Activated CD4-positive, alpha-beta memory T cell treated with anti-CD3 and anti-CD28 coated beads, Interleukin-2, amount 10 ng/mL, durations not matched to agents 7 days and 5 days (primary cell): ENCODE results near the gene SIX5. TPM values are rescaled to one million over a fixed set of nuclear protein-coding genes. Genes with fewer than 3 reads are reported as not detected.
A peak's percentile ranks its signal among the peaks of the same experiment; 100 is the strongest.

Source experiments
- CTCF ChIA-PET: fragments of 350-600 bp; sonication (Branson Sonifier 250); formaldehyde crosslinking; loops from one replicate; lab custom pipeline; 2021; ENCODE audit warnings: antibody characterized with exemption, inconsistent platforms; lab: Charles Lee
- POLR2A ChIA-PET: fragments of 350-600 bp; sonication (Branson Sonifier 250); formaldehyde crosslinking; loops from one replicate; lab custom pipeline; 2021; ENCODE audit warnings: antibody characterized with exemption; lab: Charles Lee
- DNase-seq: peaks from one replicate; pipeline ENCODE4 v3.0.0-alpha.2; 2020
- H3K27ac Mint-ChIP-seq: one replicate; pipeline ENCODE4 v1.8.0; 2021; ENCODE audit warnings: mild to moderate bottlenecking, mixed read lengths
- H3K27me3 Mint-ChIP-seq: one replicate; pipeline ENCODE4 v1.8.0; 2021; ENCODE audit warnings: mixed read lengths
- H3K36me3 Mint-ChIP-seq: one replicate; pipeline ENCODE4 v1.8.0; 2021; ENCODE audit warnings: low read depth, mixed read lengths
- H3K4me1 Mint-ChIP-seq: one replicate; pipeline ENCODE4 v1.8.0; 2021; ENCODE audit warnings: mixed read lengths
- H3K4me3 Mint-ChIP-seq: one replicate; pipeline ENCODE4 v1.8.0; 2021; ENCODE audit warnings: mild to moderate bottlenecking, mixed read lengths
- H3K9me3 Mint-ChIP-seq: one replicate; pipeline ENCODE4 v1.8.0; 2021; ENCODE audit warnings: mixed read lengths
- total RNA-seq, 2 experiments: library from RNA; stranded (reverse); gene quantifications; one replicate each; pipeline ENCODE4 v1.2.3, GENCODE V29; 2021

Gene SIX5
- total RNA-seq, 2 experiments from 2014 or later = 1.6 to 1.7 TPM

DNA sequence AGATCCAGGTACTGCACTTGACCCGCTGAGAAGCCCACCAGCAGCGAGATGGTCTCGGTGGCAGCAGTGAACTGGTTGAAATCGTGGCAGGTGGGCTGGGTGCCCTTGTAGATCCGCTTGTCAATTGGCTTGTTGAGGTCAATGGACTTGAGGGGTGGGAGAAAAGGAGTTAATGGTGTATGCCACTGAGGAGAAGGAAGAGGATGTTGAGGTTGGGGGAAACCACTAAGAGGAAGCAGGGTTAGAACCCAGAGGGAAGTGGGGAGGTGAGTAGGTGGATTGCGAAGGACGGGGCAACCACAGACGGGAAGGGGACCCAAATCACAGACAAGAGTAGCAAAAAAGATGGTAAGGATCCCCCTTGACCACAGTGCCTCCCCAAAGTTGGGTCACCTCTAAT, 21.9 kb upstream of the SIX5 start:
- H3K27me3 Mint-ChIP-seq = peaks cover 41% of the 10 kb centered on the region
- peak overlapping the region; percentile 29 for H3K27ac Mint-ChIP-seq
- H3K4me3 Mint-ChIP-seq = peak overlapping the region; percentile 96
- ChIA-PET POLR2A (interaction anchor here (0.6 to 3.4 kb wide), 4 partner anchors 8 to 203 kb away, joined by 3 to 32 read pairs (median 4); partner anchors contain the start of gene SIX5), CTCF (interaction anchor here (1.2 to 3.7 kb wide), 3 partner anchors 8 to 21 kb away, joined by 8 to 36 read pairs (median 16); partner anchors contain the start of gene SIX5)
- DNase-seq = peak; percentile 73
- no peaks in the 10 kb centered on the region for H3K9me3 Mint-ChIP-seq
- H3K4me1 Mint-ChIP-seq = peaks cover 37% of the 10 kb centered on the region
- peaks cover 56% of the 10 kb centered on the region for H3K36me3 Mint-ChIP-seq

DNA sequence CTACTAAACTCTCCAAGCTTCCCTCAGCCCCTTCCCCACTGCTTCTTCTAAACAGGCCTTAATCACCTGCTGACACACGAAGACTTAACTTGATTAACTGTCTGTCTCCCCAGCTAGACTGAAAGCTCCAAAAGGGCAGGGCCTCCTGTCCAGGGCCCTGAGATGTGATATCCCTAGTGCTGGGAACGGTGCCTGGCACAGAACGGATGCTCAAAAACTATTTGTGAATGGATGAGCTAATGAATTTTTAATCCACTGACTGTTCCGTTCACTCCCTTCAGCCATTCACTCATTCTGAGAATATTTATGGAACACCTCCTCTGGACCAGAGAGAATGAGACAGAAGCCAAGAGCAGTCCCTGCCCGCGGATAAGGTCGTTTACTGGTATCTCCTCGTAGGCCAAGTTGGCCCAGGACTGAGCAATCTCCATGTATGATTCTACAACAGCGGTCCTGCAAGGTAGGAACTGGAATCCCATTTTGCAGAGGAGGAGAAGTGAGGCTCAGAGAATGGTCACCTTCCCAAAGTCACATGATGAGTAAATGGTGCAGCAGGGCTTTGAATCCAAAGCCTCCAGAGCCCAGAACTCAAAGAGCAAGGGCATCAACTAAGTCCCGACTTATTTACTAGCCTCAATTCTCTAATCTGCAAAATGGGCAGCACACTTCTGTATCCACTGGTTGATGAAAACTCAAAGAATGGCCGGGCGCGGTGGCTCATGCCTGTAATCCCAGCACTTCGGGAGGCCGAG, 20.2 kb upstream of the SIX5 start:
- H3K4me1 Mint-ChIP-seq = peaks cover 35% of the 10 kb centered on the region
- H3K9me3 Mint-ChIP-seq = no peaks in the 10 kb centered on the region
- H3K36me3 Mint-ChIP-seq = peaks cover 60% of the 10 kb centered on the region
- CTCF ChIA-PET = interaction anchor here (1.6 to 2.1 kb wide), 2 partner anchors 10 to 20 kb away, joined by 4 to 11 read pairs; partner anchors contain the start of gene SIX5
- POLR2A ChIA-PET = interaction anchor here (1.0 kb wide), 1 partner anchor 16 kb away, joined by 4 read pairs; no protein-coding TSS in a partner anchor
- no peak overlapping the region for H3K4me3 Mint-ChIP-seq
- DNase-seq = no peak
- H3K27ac Mint-ChIP-seq = no peak overlapping the region
- peaks cover 25% of the 10 kb centered on the region for H3K27me3 Mint-ChIP-seq

GRCh38 chr19:45786533-45786894, 17.5 kb upstream of the SIX5 start:
- Mint-ChIP-seq H3K4me3 (no peak overlapping the region), H3K36me3 (peaks cover 58% of the 10 kb centered on the region), H3K27ac (no peak overlapping the region), H3K27me3 (peaks cover 11% of the 10 kb centered on the region), H3K9me3 (no peaks in the 10 kb centered on the region), H3K4me1 (peaks cover 15% of the 10 kb centered on the region)
- DNase-seq = no peak
- ChIA-PET CTCF (no interaction called here), POLR2A (interaction anchor here (1.0 kb wide), 1 partner anchor 27 kb away, joined by 3 read pairs; no protein-coding TSS in a partner anchor)

DNA sequence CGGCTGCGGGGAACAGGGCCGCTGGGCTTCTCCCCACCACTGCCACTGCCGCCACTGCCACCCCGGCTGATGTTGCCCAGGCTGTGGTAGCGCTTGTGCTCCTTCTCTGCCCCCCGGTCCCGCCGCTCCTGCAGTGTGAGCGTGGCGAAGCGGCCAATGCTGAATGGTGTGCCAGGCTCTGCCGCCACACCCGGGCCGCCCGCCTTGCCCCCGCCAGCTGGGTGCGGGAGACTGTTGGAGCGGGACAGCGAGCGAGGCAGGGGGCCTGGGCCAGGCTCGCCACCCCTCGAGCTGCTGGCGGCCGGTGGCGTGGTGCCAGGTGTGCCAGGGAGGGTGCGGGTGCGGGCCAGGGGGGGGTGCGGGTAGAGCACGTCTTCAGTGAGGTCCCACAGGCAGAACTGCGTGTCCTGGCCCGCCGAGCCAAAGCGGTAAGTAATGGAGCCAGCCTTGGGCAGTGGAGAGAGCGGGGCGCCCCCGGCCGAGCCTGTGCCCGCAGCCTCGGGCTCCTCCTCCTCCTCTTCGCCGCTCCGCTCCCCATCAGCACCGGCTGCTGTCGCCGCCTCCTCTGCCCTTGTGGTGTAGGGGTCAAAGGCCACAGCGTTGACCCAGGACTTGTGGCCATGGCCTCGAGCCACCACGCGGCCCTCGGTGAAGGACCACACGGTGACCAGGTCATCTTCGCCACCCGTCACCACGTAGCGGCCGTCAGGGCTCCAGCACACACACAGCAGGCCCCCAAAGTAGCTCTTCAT, 16.9 kb upstream of the SIX5 start:
- no peak for DNase-seq
- CTCF ChIA-PET = no interaction called here
- POLR2A ChIA-PET = interaction anchor here (1.0 kb wide), 1 partner anchor 28 kb away, joined by 3 read pairs; no protein-coding TSS in a partner anchor
- H3K9me3 Mint-ChIP-seq = no peaks in the 10 kb centered on the region
- H3K27ac Mint-ChIP-seq = no peak overlapping the region
- no peak overlapping the region for H3K4me3 Mint-ChIP-seq
- peaks cover 12% of the 10 kb centered on the region for H3K4me1 Mint-ChIP-seq
- H3K36me3 Mint-ChIP-seq = peaks cover 54% of the 10 kb centered on the region
- peaks cover 13% of the 10 kb centered on the region for H3K27me3 Mint-ChIP-seq

GRCh38 chr19:45785097-45785496, 16.0 kb upstream of the SIX5 start:
- Mint-ChIP-seq H3K36me3 (peaks cover 47% of the 10 kb centered on the region), H3K9me3 (no peaks in the 10 kb centered on the region), H3K27me3 (peaks cover 16% of the 10 kb centered on the region), H3K4me3 (no peak overlapping the region), H3K27ac (no peak overlapping the region), H3K4me1 (peaks cover 6% of the 10 kb centered on the region)
- no peak for DNase-seq
- ChIA-PET CTCF (no interaction called here), POLR2A (no interaction called here)

DNA sequence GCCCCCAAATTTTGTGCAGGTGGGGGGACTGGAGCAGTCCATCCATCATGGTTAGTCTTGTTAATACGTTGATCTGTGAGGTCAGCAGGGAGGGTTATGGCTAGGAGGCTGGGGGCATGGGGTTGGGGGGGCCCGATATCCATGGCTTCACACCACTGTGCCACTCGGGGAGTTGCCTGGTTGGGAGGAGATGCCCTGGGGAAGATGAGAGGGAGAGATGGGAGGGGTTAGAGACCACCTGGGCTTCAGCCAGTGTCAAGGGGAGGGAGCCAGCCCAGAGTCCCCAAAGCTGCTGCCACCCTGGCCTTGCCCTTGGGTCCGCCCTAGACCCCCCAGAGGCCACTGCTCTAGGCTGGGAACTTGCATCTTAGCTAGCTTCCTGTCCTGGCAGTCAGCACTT, 15.0 kb upstream of the SIX5 start:
- Mint-ChIP-seq H3K9me3 (no peaks in the 10 kb centered on the region), H3K36me3 (peaks cover 39% of the 10 kb centered on the region), H3K27ac (no peak overlapping the region), H3K27me3 (peaks cover 16% of the 10 kb centered on the region), H3K4me1 (peaks cover 12% of the 10 kb centered on the region), H3K4me3 (no peak overlapping the region)
- no peak for DNase-seq
- POLR2A ChIA-PET = no interaction called here
- CTCF ChIA-PET = interaction anchor here (0.8 kb wide), 1 partner anchor 13 kb away, joined by 3 read pairs; no protein-coding TSS in a partner anchor

GRCh38 chr19:45782820-45783785, 14.1 kb upstream of the SIX5 start:
- no peak overlapping the region for H3K4me3 Mint-ChIP-seq
- no peak for DNase-seq
- no peaks in the 10 kb centered on the region for H3K9me3 Mint-ChIP-seq
- H3K36me3 Mint-ChIP-seq = peaks cover 31% of the 10 kb centered on the region
- H3K27me3 Mint-ChIP-seq = peaks cover 10% of the 10 kb centered on the region
- peaks cover 20% of the 10 kb centered on the region for H3K4me1 Mint-ChIP-seq
- no peak overlapping the region for H3K27ac Mint-ChIP-seq
- ChIA-PET POLR2A (interaction anchor here (0.8 to 1.1 kb wide), 2 partner anchors 8 to 11 kb away, joined by 3 read pairs; no protein-coding TSS in a partner anchor), CTCF (interaction anchor here (1.0 to 1.2 kb wide), 2 partner anchors 13 to 34 kb away, joined by 3 to 4 read pairs; no protein-coding TSS in a partner anchor)

DNA sequence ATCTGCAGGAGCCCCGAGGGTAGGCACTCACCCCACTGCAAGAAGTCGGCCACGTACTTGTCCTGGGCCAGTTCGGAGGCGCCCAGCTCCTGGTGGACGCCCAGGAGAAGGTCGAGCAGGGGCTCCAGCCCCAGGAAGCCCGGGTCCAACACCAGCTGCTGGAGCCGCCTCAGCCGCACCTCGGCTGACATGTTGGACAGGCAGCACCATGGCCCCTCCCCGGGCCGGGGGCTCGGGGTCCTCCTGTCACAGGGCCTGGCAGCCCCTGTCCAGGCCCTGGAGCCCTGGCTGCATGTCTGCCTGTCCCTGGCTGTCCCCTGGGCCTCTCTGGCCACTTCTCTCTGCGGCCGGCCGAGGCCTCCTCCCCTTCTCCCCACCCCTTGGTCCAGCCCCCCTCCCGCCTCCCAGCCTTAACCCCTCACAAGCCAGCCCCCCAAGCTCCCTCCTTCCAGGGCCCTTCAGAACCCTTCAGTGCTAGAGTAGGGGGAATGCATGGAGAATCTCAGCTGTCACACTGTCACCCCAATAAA, 13.2 kb upstream of the SIX5 start, which contains the start of gene DMPK:
DMPK (minus strand) TSS at position 329 of the 530 bp plus-strand sequence; CDS start at position 191, 138 bp downstream.
- Mint-ChIP-seq H3K4me3 (no peak within 1 kb of the TSS), H3K27me3 (peaks cover 8% of the 10 kb centered on the region), H3K27ac (no peak within 1 kb of the TSS), H3K36me3 (peaks cover 26% of the 10 kb centered on the region), H3K9me3 (no peaks in the 10 kb centered on the region), H3K4me1 (peaks cover 20% of the 10 kb centered on the region)
- ChIA-PET CTCF (interaction anchor here (1.0 to 1.2 kb wide), 2 partner anchors 12 to 35 kb away, joined by 3 to 4 read pairs; no protein-coding TSS in a partner anchor), POLR2A (interaction anchor here (0.8 kb wide), 1 partner anchor 8 kb away, joined by 3 read pairs; no protein-coding TSS in a partner anchor)
- no peak for DNase-seq

DNA sequence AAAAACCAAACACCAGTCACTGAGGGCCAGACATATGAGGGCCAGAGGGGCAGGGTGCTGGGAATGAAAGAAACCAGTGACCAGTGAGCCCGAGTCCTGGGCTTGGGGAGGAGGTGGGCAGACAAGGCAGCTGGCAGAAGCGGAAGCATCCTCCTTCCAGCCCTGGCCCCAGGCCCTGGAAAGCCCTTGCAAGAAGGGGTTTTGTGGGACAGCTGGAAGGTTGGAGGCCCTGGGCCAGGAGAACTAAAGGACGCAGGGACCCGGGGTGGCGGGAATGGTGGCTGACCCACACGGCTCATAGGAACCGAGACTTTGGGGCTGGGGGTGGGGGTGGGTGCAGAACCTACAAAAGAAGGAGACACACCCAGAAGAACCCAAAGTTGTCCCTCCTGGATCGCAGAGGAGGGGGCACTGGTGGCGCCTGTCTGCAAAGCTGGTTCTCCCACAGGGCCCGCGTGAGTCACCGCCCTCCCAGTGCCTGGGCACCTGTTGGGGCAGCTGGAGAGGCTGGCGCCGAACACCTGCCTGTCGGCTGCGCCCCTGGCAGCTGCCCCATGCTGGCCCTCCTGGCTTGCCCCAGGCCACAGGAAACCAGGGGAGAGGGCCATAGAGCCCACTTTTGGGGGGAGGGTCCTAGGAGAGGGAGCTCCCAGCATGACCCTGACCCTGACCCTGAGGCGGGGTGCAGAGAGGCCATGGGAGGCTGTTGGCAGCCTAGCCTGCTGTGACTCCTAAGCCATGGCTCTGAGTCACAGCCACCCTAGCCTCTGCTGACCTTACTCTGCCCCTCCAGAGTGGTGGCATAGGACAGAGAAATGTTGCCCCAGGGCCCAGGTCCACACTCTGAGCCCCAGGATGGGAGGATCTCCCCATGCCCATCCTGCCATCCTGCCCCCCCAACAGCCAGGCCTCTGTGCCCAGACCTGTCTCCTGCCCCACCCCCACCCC, 12.4 kb upstream of the SIX5 start:
- DNase-seq = no peak
- Mint-ChIP-seq H3K4me3 (no peak overlapping the region), H3K27ac (no peak overlapping the region), H3K27me3 (peaks cover 8% of the 10 kb centered on the region), H3K36me3 (peaks cover 26% of the 10 kb centered on the region), H3K9me3 (no peaks in the 10 kb centered on the region), H3K4me1 (peaks cover 20% of the 10 kb centered on the region)
- POLR2A ChIA-PET = interaction anchor here (0.5 to 0.7 kb wide), 2 partner anchors 9 to 27 kb away, joined by 3 read pairs; no protein-coding TSS in a partner anchor
- CTCF ChIA-PET = no interaction called here

DNA sequence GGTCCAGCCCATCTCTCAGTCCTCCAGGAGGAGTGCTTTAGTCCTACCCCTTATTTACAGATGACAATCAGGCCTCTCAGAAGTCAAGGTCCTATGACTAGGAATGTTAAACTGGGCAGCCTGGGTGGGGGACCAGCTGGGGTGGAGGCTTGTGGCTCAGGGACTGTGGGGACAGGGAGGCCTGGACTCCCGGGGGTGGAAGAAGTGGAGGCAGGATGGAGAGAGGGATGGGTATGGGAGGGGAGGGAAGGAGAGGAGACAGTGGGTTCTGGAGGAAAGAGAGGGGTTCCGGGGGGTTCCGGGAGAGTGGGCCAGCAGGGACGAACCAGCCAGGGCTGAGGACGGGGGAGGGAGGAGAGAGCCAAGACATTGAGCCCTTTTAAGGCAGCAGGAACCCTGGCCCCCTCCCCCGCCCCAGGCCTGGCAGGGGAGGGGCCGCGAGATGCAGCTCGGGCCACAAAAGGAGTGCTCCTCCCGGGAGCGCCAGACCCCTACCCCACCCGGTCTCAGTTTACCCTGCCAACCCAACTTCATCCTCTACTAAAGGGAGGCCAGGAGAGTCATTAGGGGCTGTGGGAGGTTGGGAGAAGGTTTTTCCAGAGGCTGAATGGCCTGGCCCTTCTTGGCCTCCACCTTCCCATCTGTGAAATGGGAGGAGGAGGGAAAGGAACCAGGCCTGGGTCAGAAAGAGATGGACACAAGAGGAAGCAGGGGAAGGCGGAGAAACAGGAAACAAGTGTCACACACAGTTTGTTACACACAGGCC, 11.6 kb upstream of the SIX5 start:
- DNase-seq = no peak
- H3K27me3 Mint-ChIP-seq = peaks cover 8% of the 10 kb centered on the region
- ChIA-PET CTCF (interaction anchor here (1.8 kb wide), 1 partner anchor 11 kb away, joined by 52 read pairs; the partner anchor contains the start of gene SIX5), POLR2A (interaction anchor here (0.5 to 0.7 kb wide), 2 partner anchors 8 to 28 kb away, joined by 3 read pairs; no protein-coding TSS in a partner anchor)
- no peak overlapping the region for H3K27ac Mint-ChIP-seq
- peaks cover 20% of the 10 kb centered on the region for H3K4me1 Mint-ChIP-seq
- H3K36me3 Mint-ChIP-seq = peaks cover 22% of the 10 kb centered on the region
- no peak overlapping the region for H3K4me3 Mint-ChIP-seq
- no peaks in the 10 kb centered on the region for H3K9me3 Mint-ChIP-seq
